Suprapubic skin (tissue), 4 donors: ENCODE results near the gene SLC8A2.

Experiments used
- EP300 ChIP-seq: sonication (generic); formaldehyde crosslinking; IDR thresholded peaks from one replicate; pipeline ENCODE4 v1.6.1; 2017; ENCODE audit warnings: antibody characterized with exemption
- POLR2A ChIP-seq, 2 donors: fragments of 450-650 bp; IDR thresholded peaks; one replicate each; pipeline ENCODE4 v1.6.1; 2017; ENCODE audit warnings: antibody characterized with exemption in 2 of 2, mild to moderate bottlenecking in 2 of 2, moderate library complexity in 2 of 2
- POLR2AphosphoS5 ChIP-seq, 3 donors: sonication (generic); formaldehyde crosslinking; IDR thresholded peaks; one replicate each; pipeline ENCODE4 v1.6.1; 2017; ENCODE audit warnings: antibody characterized with exemption in 3 of 3
- TF ChIP-seq, protein P1 (sequence below), 2 donors: fragments of 200-600 bp in 1 of 2; fragments of 450-650 bp in 1 of 2; sonication (generic) in 1 of 2; IDR thresholded peaks; one replicate each; pipeline ENCODE4 v1.5.1; 2016 to 2019; ENCODE audit warnings: antibody characterized with exemption in 2 of 2, mild to moderate bottlenecking in 1 of 2, moderate library complexity in 1 of 2

GRCh38 chr19:47476438-47476972 is 4.8 kb upstream of the SLC8A2 start:
- TF ChIP-seq POLR2A (IDR thresholded peaks at IDR 0.05) = no peak
- no peak for TF ChIP-seq POLR2AphosphoS5 (IDR thresholded peaks at IDR 0.05)
- TF ChIP-seq, protein P1, sequence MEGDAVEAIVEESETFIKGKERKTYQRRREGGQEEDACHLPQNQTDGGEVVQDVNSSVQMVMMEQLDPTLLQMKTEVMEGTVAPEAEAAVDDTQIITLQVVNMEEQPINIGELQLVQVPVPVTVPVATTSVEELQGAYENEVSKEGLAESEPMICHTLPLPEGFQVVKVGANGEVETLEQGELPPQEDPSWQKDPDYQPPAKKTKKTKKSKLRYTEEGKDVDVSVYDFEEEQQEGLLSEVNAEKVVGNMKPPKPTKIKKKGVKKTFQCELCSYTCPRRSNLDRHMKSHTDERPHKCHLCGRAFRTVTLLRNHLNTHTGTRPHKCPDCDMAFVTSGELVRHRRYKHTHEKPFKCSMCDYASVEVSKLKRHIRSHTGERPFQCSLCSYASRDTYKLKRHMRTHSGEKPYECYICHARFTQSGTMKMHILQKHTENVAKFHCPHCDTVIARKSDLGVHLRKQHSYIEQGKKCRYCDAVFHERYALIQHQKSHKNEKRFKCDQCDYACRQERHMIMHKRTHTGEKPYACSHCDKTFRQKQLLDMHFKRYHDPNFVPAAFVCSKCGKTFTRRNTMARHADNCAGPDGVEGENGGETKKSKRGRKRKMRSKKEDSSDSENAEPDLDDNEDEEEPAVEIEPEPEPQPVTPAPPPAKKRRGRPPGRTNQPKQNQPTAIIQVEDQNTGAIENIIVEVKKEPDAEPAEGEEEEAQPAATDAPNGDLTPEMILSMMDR (IDR thresholded peaks at IDR 0.05) = no peak
- TF ChIP-seq EP300 = no peak
